K562 (cell line): ENCODE results near the gene LAPTM4A. TPM values are rescaled to one million over a fixed set of nuclear protein-coding genes. Genes with fewer than 3 reads are reported as not detected.
A peak's percentile ranks its signal among the peaks of the same experiment; 100 is the strongest.

Source experiments
- ATAC-seq: fragments of 200-7000 bp; cut with Tn5 transposase; 3 replicates; pipeline ENCODE4 v1.9.1; 2020; ENCODE audit warnings: moderate library complexity
- BruUV-seq: library from RNA; stranded (reverse); fragments of 400-500 nt; replicated peaks from 2 replicates; lab custom pipeline; 2021; lab: Mats Ljungman, UMichigan
- CTCF ChIA-PET: fragments of 300-600 bp; formaldehyde crosslinking; extraction: SDS; loops from one replicate; lab custom pipeline; 2021; ENCODE audit warnings: low intra/inter-chr PET ratio; lab: Yijun Ruan, JAX
- POLR2A ChIA-PET: fragments of 300-600, 350-650 bp; sonication (Branson Sonifier 250); formaldehyde crosslinking; extraction: SDS; loops from one replicate; lab custom pipeline; 2021; ENCODE audit warnings: antibody characterized with exemption, inconsistent platforms; lab: Yijun Ruan, JAX
- DNase-seq, 4 experiments: peaks; one replicate each; pipeline versions ENCODE4 v3.0.0 to v3.0.0-alpha.2; 2011 to 2018; ENCODE audit warnings: low spot score in 3 of 4, mixed read lengths in 3 of 4; ENCODE audit errors: extremely low read depth in 1 of 4
- FAIRE-seq: peaks from 2 replicates; lab custom pipeline; 2011; peaks lifted over from hg19 to GRCh38; lab: Jason Lieb, UNC
- H2AFZ ChIP-seq: 2 replicates; pipeline ENCODE4 v1.6.0; 2011; ENCODE audit warnings: low read depth, low read length, control low read depth, inconsistent platforms
- H3K27ac ChIP-seq: fragments of 200-600 bp; 3 replicates; pipeline ENCODE4 v1.8.0; 2011; ENCODE audit warnings: low read depth, mild to moderate bottlenecking, control low read depth, inconsistent platforms, low read length, moderate library complexity, mixed read lengths; ENCODE audit errors: extremely low read depth
- H3K27me3 ChIP-seq, 2 experiments: fragments of 300-600 bp in 1 of 2; 2 replicates in 1 of 2; 3 replicates in 1 of 2; pipeline versions ENCODE4 v1.6.0 to v1.8.0; 2011; ENCODE audit warnings: inconsistent platforms in 2 of 2, low read length in 2 of 2, mild to moderate bottlenecking in 1 of 2, mixed read lengths in 1 of 2, moderate library complexity in 1 of 2; ENCODE audit not compliant: control insufficient read depth in 2 of 2, insufficient read depth in 2 of 2
- H3K36me3 ChIP-seq: fragments of 300-600 bp; 3 replicates; pipeline ENCODE4 v1.8.0; 2011; ENCODE audit warnings: mild to moderate bottlenecking, low read length, inconsistent platforms; ENCODE audit not compliant: control insufficient read depth, insufficient read depth
- H3K4me1 ChIP-seq, 2 experiments: fragments of 200-600 bp in 1 of 2; replicated peaks in 1 of 2; 2 replicates in 1 of 2; 3 replicates in 1 of 2; pipeline versions ENCODE4 v1.5.1 to v1.8.0; 2011; ENCODE audit warnings: inconsistent platforms in 2 of 2, low read length in 2 of 2, mild to moderate bottlenecking in 1 of 2, mixed read lengths in 1 of 2, moderate library complexity in 1 of 2; ENCODE audit not compliant: control insufficient read depth in 2 of 2, insufficient read depth in 2 of 2
- H3K4me2 ChIP-seq: 2 replicates; pipeline ENCODE4 v1.6.1; 2011; ENCODE audit warnings: low read length, control low read depth, inconsistent platforms, mixed read lengths; ENCODE audit not compliant: insufficient read depth
- H3K4me3 ChIP-seq: fragments of 200-600 bp; sonication (generic), shearing (Covaris generic); 2 replicates; pipeline ENCODE4 v1.5.1; 2016; ENCODE audit warnings: control low read depth, inconsistent platforms
- H3K79me2 ChIP-seq: fragments of 200-600 bp; 3 replicates; pipeline ENCODE4 v1.8.0; 2011; ENCODE audit warnings: low read length, inconsistent platforms; ENCODE audit not compliant: control insufficient read depth, insufficient read depth
- H3K9ac ChIP-seq, 2 experiments: 2 replicates each; pipeline versions ENCODE4 v1.6.0 to v1.6.1; 2011; ENCODE audit warnings: low read depth in 2 of 2, low read length in 2 of 2, control low read depth in 1 of 2, inconsistent platforms in 1 of 2, mild to moderate bottlenecking in 1 of 2, mixed read lengths in 1 of 2; ENCODE audit not compliant: insufficient read depth in 1 of 2
- H3K9me1 ChIP-seq: one replicate; pipeline ENCODE4 v1.6.0; 2011; ENCODE audit warnings: inconsistent platforms, mild to moderate bottlenecking, low read length, moderate library complexity; ENCODE audit not compliant: control insufficient read depth, insufficient read depth
- H3K9me3 ChIP-seq: replicated peaks from 2 replicates; pipeline ENCODE4 v1.5.1; 2011; ENCODE audit warnings: low read depth, low read length, inconsistent platforms; ENCODE audit not compliant: control insufficient read depth, insufficient read depth
- H4K20me1 ChIP-seq: replicated peaks from 2 replicates; pipeline ENCODE4 v1.6.1; 2011; ENCODE audit warnings: low read length, inconsistent platforms, mixed read lengths; ENCODE audit not compliant: control insufficient read depth, insufficient read depth
- BRF1 ChIP-seq: IDR thresholded peaks from 3 replicates; pipeline ENCODE4 v1.6.1; 2011; ENCODE audit warnings: borderline replicate concordance, mild to moderate bottlenecking; ENCODE audit not compliant: insufficient read length; ENCODE audit errors: extremely low read depth
- HDGF ChIP-seq: fragments of 450-650 bp; IDR thresholded peaks from 2 replicates; pipeline ENCODE4 v1.6.1; 2016
- KLF6 ChIP-seq: fragments of 250-450 bp; sonication (Bioruptor Pico); IDR thresholded peaks from 2 replicates; pipeline ENCODE4 v1.4.0; 2020; ENCODE audit warnings: mild to moderate bottlenecking, moderate library complexity, borderline replicate concordance
- MIER1 ChIP-seq: fragments of 450-650 bp; IDR thresholded peaks from 2 replicates; pipeline ENCODE4 v1.6.1; 2016; ENCODE audit warnings: antibody characterized with exemption, mild to moderate bottlenecking, low read depth
- SNRNP70 ChIP-seq: fragments of 200-400 bp; formaldehyde crosslinking; optimal IDR thresholded peaks from 2 replicates; pipeline ENCODE3; 2017; ENCODE audit warnings: low read depth, low read length
- TRIM24 ChIP-seq, 2 experiments: fragments of 450-650 bp; IDR thresholded peaks; 2 replicates each; pipeline ENCODE4 v1.6.1; 2016
- ZNF121 ChIP-seq: sonication (generic); formaldehyde crosslinking; conservative IDR thresholded peaks from 2 replicates; pipeline ENCODE4 v1.8.0; 2022; ENCODE audit warnings: missing genetic modification reagents
- ZNF407 ChIP-seq: fragments of 450-650 bp; IDR thresholded peaks from 2 replicates; pipeline ENCODE4 v1.6.1; 2016; ENCODE audit warnings: low read depth
- WGBS: fragments of 100-300 bp; shearing (Covaris generic); methylation state at CpG from one replicate; pipeline ENCODE4 v1.1.6; 2016; ENCODE audit warnings: low coverage, mixed read lengths; ENCODE audit not compliant: insufficient coverage; ENCODE audit errors: missing lambda C conversion rate; 5-methylcytosine and 5-hydroxymethylcytosine counted together
- in situ Hi-C: fragments of 300-500 bp; cut with MboI; formaldehyde crosslinking; loops from 4 replicates; pipeline ENCODE4 v1.15.0; 2018; ENCODE audit warnings: inconsistent platforms, mixed read lengths
- intact Hi-C: fragments of 100-400 bp; cut with micrococcal nuclease; formaldehyde crosslinking; loops from 2 replicates; pipeline ENCODE4 v1.14.2; 2022
- polyA plus RNA-seq, 8 experiments: library from polyadenylated mRNA; depleted of rRNA in 4 of 8; stranded (reverse) in 5 of 8; unstranded in 3 of 8; fragments of >200 nt; fragmentation: Nextera tagmentation in 2 of 8; fragmentation: Illumina TruSeq in 1 of 8; extraction: Ambion mirVana in 2 of 8; extraction: Trizol in 1 of 8; gene quantifications; 2 replicates each; pipeline versions ENCODE4 v1.2.1 to v1.2.3, GENCODE V29; 2011 to 2014; ENCODE audit warnings: inconsistent platforms in 1 of 8, missing spikeins in 1 of 8
- total RNA-seq, 7 experiments: library from RNA; depleted of rRNA in 6 of 7; stranded (reverse); fragments of >200 nt in 6 of 7; fragmentation: Illumina TruSeq in 2 of 7; extraction: Trizol in 2 of 7; gene quantifications; 2 replicates each; pipeline versions ENCODE4 v1.2.1 to v1.2.3, GENCODE V29; 2011 to 2021; ENCODE audit warnings: low replicate concordance in 1 of 7

Gene LAPTM4A
- total and polyA plus RNA-seq, 9 of the 15 experiments (the other 6 are each of a cell fraction or from before 2014, with no cell fraction given) = 13.4 to 157 (median 50.1) TPM

- no TSS peak for BruUV-seq
- ChIA-PET POLR2A (interaction anchor here (0.9 kb wide), 1 partner anchor 79 kb away, joined by 4 read pairs; no protein-coding TSS in a partner anchor), CTCF (no interaction called here)
- 10% methylated on average over 4 of the region's 4 CpGs for WGBS
- Histone ChIP-seq H3K9ac (no peak overlapping the region), H4K20me1 (no peaks in the 10 kb centered on the region), H3K9me3 (0 out of 2 replicates have a peak, but pooled peaks cover 2% of the 10 kb centered on the region), H3K4me3 (no peak overlapping the region), H3K27ac (no peak overlapping the region), H3K79me2 (no peaks in the 10 kb centered on the region), H3K4me1 (peaks cover 0 to 11% of the 10 kb centered on the region in 2 experiments; a peak in 2 of 5 replicates), H3K9me1 (no peaks in the 10 kb centered on the region), H3K27me3 (peaks cover 19 to 37% of the 10 kb centered on the region in 2 experiments), H2AFZ (no peak overlapping the region), H3K4me2 (0 out of 2 replicates have a peak overlapping the region, but pooled peaks have one; percentile 13), H3K36me3 (no peaks in the 10 kb centered on the region)
- ATAC-seq (peak; percentile 21), FAIRE-seq (no peak), DNase-seq (no peak)
- intact Hi-C loops = no loop called here
- TF ChIP-seq SNRNP70 = no peak
- TF ChIP-seq MIER1 = no peak
- TF ChIP-seq BRF1 = no peak
- TF ChIP-seq TRIM24 (IDR thresholded peaks at IDR 0.05) = no peak
- TF ChIP-seq HDGF = no peak
- no peak for TF ChIP-seq ZNF407
- no peak for TF ChIP-seq ZNF121 (CRISPR knock-in tag)
- TF ChIP-seq KLF6 = no peak
- in situ Hi-C loops = no loop called here
Observed at GRCh38 chr2:20012032-20012281, 39.5 kb downstream of the LAPTM4A start.
